Lung (tissue), 12 donors: Measurements from ENCODE around the gene MRPL47. TPM values are rescaled to one million over a fixed set of nuclear protein-coding genes. Genes with fewer than 3 reads are reported as not detected.
A peak's percentile ranks its signal among the peaks of the same experiment; 100 is the strongest.

ENCODE experiments used
- ATAC-seq: fragments of 200-7000 bp; cut with Tn5 transposase; one replicate; pipeline ENCODE4 v1.9.1; 2020; ENCODE audit warnings: moderate number of reproducible peaks; ENCODE audit not compliant: insufficient read depth, low FRiP score
- DNase-seq, 3 donors: peaks; one replicate each; pipeline ENCODE4 v3.0.0-alpha.2; 2013 to 2017
- H3K27ac ChIP-seq, 2 donors: one replicate each; pipeline ENCODE4 v1.5.1; 2013; ENCODE audit warnings: mild to moderate bottlenecking in 2 of 2, moderate library complexity in 2 of 2, control low read depth in 1 of 2, inconsistent platforms in 1 of 2, low read depth in 1 of 2, low read length in 1 of 2
- H3K27me3 ChIP-seq, 3 donors: one replicate each; pipeline ENCODE4 v1.5.1; 2013; ENCODE audit warnings: low read length in 2 of 3; ENCODE audit not compliant: control insufficient read depth in 3 of 3, insufficient read depth in 3 of 3
- H3K36me3 ChIP-seq, 4 donors: one replicate each; pipeline ENCODE4 v1.5.1; 2013; ENCODE audit warnings: low read length in 4 of 4, mild to moderate bottlenecking in 1 of 4, moderate library complexity in 1 of 4; ENCODE audit not compliant: control insufficient read depth in 4 of 4, insufficient read depth in 4 of 4
- H3K4me1 ChIP-seq, 5 donors: one replicate each; pipeline ENCODE4 v1.5.1; 2013; ENCODE audit warnings: low read length in 5 of 5, mild to moderate bottlenecking in 2 of 5, moderate library complexity in 1 of 5; ENCODE audit not compliant: control insufficient read depth in 5 of 5, insufficient read depth in 5 of 5
- H3K4me3 ChIP-seq: one replicate; pipeline ENCODE4 v1.5.1; 2013; ENCODE audit warnings: mild to moderate bottlenecking, control low read depth, moderate library complexity
- H3K9ac ChIP-seq, 2 donors: one replicate each; pipeline ENCODE4 v1.5.1; 2013; ENCODE audit warnings: low read length in 2 of 2, control low read depth in 1 of 2; ENCODE audit not compliant: insufficient read depth in 1 of 2
- H3K9me3 ChIP-seq, 4 donors: one replicate each; pipeline ENCODE4 v1.5.1; 2013; ENCODE audit warnings: low read length in 3 of 4, mild to moderate bottlenecking in 1 of 4, moderate library complexity in 1 of 4; ENCODE audit not compliant: control insufficient read depth in 4 of 4, insufficient read depth in 3 of 4
- CTCF ChIP-seq: IDR thresholded peaks from 2 replicates; pipeline ENCODE4 v1.5.1; 2012; ENCODE audit warnings: mild to moderate bottlenecking; ENCODE audit errors: control extremely low read depth, extremely low read depth
- WGBS, 2 donors: extraction: QIAGEN DNeasy Blood & Tissue Kit; methylation state at CpG; one replicate each; pipeline ENCODE4 v1.1.7; 2013; 5-methylcytosine and 5-hydroxymethylcytosine counted together
- polyA plus RNA-seq, 2 donors: library from polyadenylated mRNA; stranded (reverse); fragments of 200-250 nt; gene quantifications; one replicate each; pipeline ENCODE4 v1.2.1, GENCODE V29; 2013
- total RNA-seq, 2 donors: library from RNA; depleted of rRNA in 1 of 2; stranded (reverse); fragments of >200 nt in 1 of 2; gene quantifications; one replicate each; pipeline ENCODE4 v1.2.1, GENCODE V29; 2014 to 2021
- donor health status: control.
- donor health status: control.
- donor health status: Bipolar disorder and iron deficiency.
- donor health status: healthy.
- donor health status: DM: yes; HTN: yes; CAD: no.

MRPL47 gene
- total and polyA plus RNA-seq, 4 donors: 24.3 to 92.8 (median 28.8) TPM

GRCh38 chr3:179558742-179559364 is 45.6 kb downstream of the MRPL47 start:
- no peaks in the 10 kb centered on the region for H3K27me3 ChIP-seq
- H3K4me3 ChIP-seq: no peak overlapping the region
- TF ChIP-seq CTCF: peak; percentile 76
- no peak overlapping the region for H3K9ac ChIP-seq
- DNase-seq (peak; percentile 73 to 85 (median 79)), ATAC-seq (no peak)
- peaks cover 0 to 2% (median 0%) of the 10 kb centered on the region in 4 donors for H3K36me3 ChIP-seq
- no peak overlapping the region for H3K27ac ChIP-seq
- H3K4me1 ChIP-seq: peaks cover 0 to 3% (median under 1%) of the 10 kb centered on the region in 5 donors
- H3K9me3 ChIP-seq: no peaks in the 10 kb centered on the region
- 4 to 6% methylated on average over 3 of the region's 3 CpGs for WGBS, 2 donors

GRCh38 chr3:179551349-179552105 is 52.9 kb downstream of the MRPL47 start:
- H3K36me3 ChIP-seq: no peaks in the 10 kb centered on the region
- H3K9ac ChIP-seq: peak overlapping the region in 1 of 2 donors; percentile 47
- WGBS, 2 donors: 53 to 70% methylated on average over 4 of the region's 4 CpGs
- peaks cover 0 to 10% (median 0%) of the 10 kb centered on the region in 5 donors for H3K4me1 ChIP-seq
- peak in 2 of 3 donors; percentile 54 to 67 for DNase-seq
- no peaks in the 10 kb centered on the region for H3K27me3 ChIP-seq
- TF ChIP-seq CTCF: no peak
- no peak for ATAC-seq
- no peak overlapping the region for H3K27ac ChIP-seq
- no peak overlapping the region for H3K4me3 ChIP-seq
- no peaks in the 10 kb centered on the region for H3K9me3 ChIP-seq

GRCh38 chr3:179546814-179547241 is 57.6 kb downstream of the MRPL47 start:
- H3K36me3 ChIP-seq: no peaks in the 10 kb centered on the region
- no peak for ATAC-seq
- DNase-seq: no peak
- no peaks in the 10 kb centered on the region for H3K27me3 ChIP-seq
- H3K27ac ChIP-seq: no peak overlapping the region
- H3K4me1 ChIP-seq: peaks cover 0 to 10% (median 0%) of the 10 kb centered on the region in 5 donors
- no peaks in the 10 kb centered on the region for H3K9me3 ChIP-seq
- WGBS, 2 donors: 71 to 87% methylated on average over 2 of the region's 2 CpGs
- no peak for TF ChIP-seq CTCF
- no peak overlapping the region for H3K4me3 ChIP-seq
- H3K9ac ChIP-seq: no peak overlapping the region
